ENCODE measurements around the gene PTPN7.

The PTPN7 gene

DNA sequence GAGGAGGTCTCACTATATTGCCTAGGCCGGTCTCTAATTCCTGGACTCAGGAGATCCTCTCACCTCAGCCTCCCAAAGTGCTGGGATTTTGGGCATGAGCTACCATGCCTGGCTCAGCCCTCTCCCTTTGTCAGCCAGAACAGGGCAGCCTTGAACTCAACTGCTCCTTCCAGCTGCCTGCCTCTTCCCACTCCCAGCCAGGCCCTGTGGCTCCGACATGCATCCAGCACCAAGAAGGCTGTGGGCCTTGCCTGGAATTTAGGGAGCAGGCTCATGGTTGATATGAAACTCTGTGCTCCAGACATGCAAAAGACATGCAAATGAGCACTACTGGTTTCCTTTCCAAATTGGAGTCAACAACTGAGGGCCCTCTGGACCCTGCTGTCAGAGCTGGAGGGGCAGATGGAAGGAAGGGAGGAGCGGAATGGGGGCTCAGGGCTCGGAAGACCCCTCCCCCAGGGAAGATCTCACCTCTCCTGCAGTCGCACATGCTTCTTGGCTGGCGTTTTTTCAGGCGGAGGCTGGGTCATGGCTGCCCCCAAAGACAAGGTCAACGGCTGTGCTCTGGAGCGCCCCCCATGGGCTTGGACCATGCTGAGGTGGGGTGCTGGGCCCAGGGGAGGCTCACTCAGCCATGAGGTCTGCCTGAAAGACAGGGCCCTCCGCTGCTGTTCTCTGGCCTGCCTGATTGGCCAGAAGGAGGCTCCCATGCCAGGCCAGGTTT, 1.4 kb downstream of the PTPN7 start:
- H3K27me3 ChIP-seq (ENCODE audit: low read depth, low read length): no peaks in the 10 kb centered on the region
- peak overlapping the region; percentile 73 for H3K4me3 ChIP-seq (ENCODE audit: low read length)
- peak overlapping the region; percentile 79 for H3K9ac ChIP-seq (ENCODE audit: low read length)
- H3K4me1 ChIP-seq (ENCODE audit: low read length): peaks cover 53% of the 10 kb centered on the region
- H3K27ac ChIP-seq (ENCODE audit: low read length): peak overlapping the region; percentile 52; the same call in 1 of the 2 replicates
- H3K36me3 ChIP-seq (replicated peaks; ENCODE audit: low read depth, low read length): no peaks in the 10 kb centered on the region
- no peaks in the 10 kb centered on the region for H3K79me2 ChIP-seq (ENCODE audit: low read length)
- no peaks in the 10 kb centered on the region for H3K9me3 ChIP-seq (ENCODE audit: insufficient read depth, low read length)
- peak overlapping the region; percentile 91 for H3K4me2 ChIP-seq (ENCODE audit: low read length)
- TF ChIP-seq, protein P1, sequence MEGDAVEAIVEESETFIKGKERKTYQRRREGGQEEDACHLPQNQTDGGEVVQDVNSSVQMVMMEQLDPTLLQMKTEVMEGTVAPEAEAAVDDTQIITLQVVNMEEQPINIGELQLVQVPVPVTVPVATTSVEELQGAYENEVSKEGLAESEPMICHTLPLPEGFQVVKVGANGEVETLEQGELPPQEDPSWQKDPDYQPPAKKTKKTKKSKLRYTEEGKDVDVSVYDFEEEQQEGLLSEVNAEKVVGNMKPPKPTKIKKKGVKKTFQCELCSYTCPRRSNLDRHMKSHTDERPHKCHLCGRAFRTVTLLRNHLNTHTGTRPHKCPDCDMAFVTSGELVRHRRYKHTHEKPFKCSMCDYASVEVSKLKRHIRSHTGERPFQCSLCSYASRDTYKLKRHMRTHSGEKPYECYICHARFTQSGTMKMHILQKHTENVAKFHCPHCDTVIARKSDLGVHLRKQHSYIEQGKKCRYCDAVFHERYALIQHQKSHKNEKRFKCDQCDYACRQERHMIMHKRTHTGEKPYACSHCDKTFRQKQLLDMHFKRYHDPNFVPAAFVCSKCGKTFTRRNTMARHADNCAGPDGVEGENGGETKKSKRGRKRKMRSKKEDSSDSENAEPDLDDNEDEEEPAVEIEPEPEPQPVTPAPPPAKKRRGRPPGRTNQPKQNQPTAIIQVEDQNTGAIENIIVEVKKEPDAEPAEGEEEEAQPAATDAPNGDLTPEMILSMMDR (IDR thresholded peaks at IDR 0.05; ENCODE audit: low read depth, low read length): peak; percentile 40
- no peak for TF ChIP-seq EZH2phosphoT487 (IDR thresholded peaks at IDR 0.05; ENCODE audit: low read depth)
- no peaks in the 10 kb centered on the region for H4K20me1 ChIP-seq (ENCODE audit: insufficient read depth, low read length)
- H2AFZ ChIP-seq (ENCODE audit: low read depth, low read length): no peak overlapping the region

DNA sequence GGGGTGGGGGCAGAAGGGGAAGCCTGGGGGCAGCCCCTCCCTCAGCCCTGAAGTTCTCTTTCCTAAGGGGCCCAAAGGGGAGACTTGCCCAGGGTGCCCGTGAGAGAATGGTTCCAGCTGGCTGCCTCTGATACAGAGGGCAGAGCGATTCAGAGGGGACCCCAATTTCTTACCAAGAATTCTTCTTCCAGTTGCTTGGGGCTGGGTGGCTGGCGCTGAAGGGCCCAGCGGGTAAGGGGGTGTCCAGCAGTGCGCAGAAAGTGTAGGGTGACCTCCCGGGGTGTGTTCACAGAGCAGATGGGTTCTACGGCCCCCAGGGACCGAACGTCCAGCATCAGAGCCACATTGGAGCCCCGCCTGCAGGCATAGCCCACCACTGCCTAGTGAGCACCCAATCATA, 2.5 kb downstream of the PTPN7 start:
- Histone ChIP-seq H2AFZ (ENCODE audit: low read depth, low read length) (no peak overlapping the region), H4K20me1 (ENCODE audit: insufficient read depth, low read length) (no peaks in the 10 kb centered on the region), H3K79me2 (ENCODE audit: low read length) (no peaks in the 10 kb centered on the region), H3K27ac (ENCODE audit: low read length) (no peak overlapping the region), H3K4me3 (ENCODE audit: low read length) (no peak overlapping the region), H3K36me3 (replicated peaks; ENCODE audit: low read depth, low read length) (no peaks in the 10 kb centered on the region), H3K4me2 (ENCODE audit: low read length) (no peak overlapping the region), H3K27me3 (ENCODE audit: low read depth, low read length) (no peaks in the 10 kb centered on the region), H3K4me1 (ENCODE audit: low read length) (peaks cover 47% of the 10 kb centered on the region), H3K9ac (ENCODE audit: low read length) (no peak overlapping the region), H3K9me3 (ENCODE audit: insufficient read depth, low read length) (no peaks in the 10 kb centered on the region)
- TF ChIP-seq, protein P1 (IDR thresholded peaks at IDR 0.05; ENCODE audit: low read depth, low read length): no peak

DNA sequence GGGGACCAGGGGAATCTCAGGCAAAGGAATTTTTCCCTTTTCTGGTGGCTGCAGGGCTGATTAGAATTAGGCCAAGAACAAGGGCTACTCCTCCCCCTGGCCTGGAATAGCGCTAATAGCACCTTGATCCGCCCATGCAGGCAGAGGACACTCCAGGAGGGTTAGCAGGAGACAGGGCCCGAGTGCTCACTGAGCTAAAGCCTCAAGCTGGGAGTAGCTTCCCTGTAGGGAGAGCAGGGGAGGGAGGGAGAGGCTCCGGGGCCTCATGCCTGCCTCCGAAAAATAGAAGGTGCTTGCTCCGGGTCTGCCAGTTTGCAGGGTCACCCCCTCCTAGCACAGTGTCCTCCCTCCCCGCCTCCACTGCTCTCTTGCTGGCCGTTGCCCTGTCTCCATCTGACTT, 3.8 kb downstream of the PTPN7 start:
- no peak overlapping the region for H3K4me3 ChIP-seq (ENCODE audit: low read length)
- TF ChIP-seq, protein P1 (IDR thresholded peaks at IDR 0.05; ENCODE audit: low read depth, low read length): no peak
- no peak for TF ChIP-seq EZH2phosphoT487 (IDR thresholded peaks at IDR 0.05; ENCODE audit: low read depth)
- no peak overlapping the region for H2AFZ ChIP-seq (ENCODE audit: low read depth, low read length)
- H3K27ac ChIP-seq (ENCODE audit: low read length): no peak overlapping the region
- H3K79me2 ChIP-seq (ENCODE audit: low read length): no peaks in the 10 kb centered on the region
- peaks cover 3% of the 10 kb centered on the region for H3K36me3 ChIP-seq (replicated peaks; ENCODE audit: low read depth, low read length)
- H4K20me1 ChIP-seq (ENCODE audit: insufficient read depth, low read length): no peaks in the 10 kb centered on the region
- H3K27me3 ChIP-seq (ENCODE audit: low read depth, low read length): no peaks in the 10 kb centered on the region
- H3K4me1 ChIP-seq (ENCODE audit: low read length): peaks cover 34% of the 10 kb centered on the region
- no peak overlapping the region for H3K4me2 ChIP-seq (ENCODE audit: low read length)
- H3K9ac ChIP-seq (ENCODE audit: low read length): no peak overlapping the region
- H3K9me3 ChIP-seq (ENCODE audit: insufficient read depth, low read length): no peaks in the 10 kb centered on the region

- Histone ChIP-seq H4K20me1 (ENCODE audit: insufficient read depth, low read length) (no peaks in the 10 kb centered on the region), H3K27ac (ENCODE audit: low read length) (no peak overlapping the region), H3K4me2 (ENCODE audit: low read length) (no peak overlapping the region), H3K4me3 (ENCODE audit: low read length) (no peak overlapping the region), H3K9ac (ENCODE audit: low read length) (no peak overlapping the region), H2AFZ (ENCODE audit: low read depth, low read length) (no peak overlapping the region), H3K9me3 (ENCODE audit: insufficient read depth, low read length) (no peaks in the 10 kb centered on the region), H3K79me2 (ENCODE audit: low read length) (no peaks in the 10 kb centered on the region), H3K4me1 (ENCODE audit: low read length) (peaks cover 23% of the 10 kb centered on the region), H3K27me3 (ENCODE audit: low read depth, low read length) (no peaks in the 10 kb centered on the region), H3K36me3 (replicated peaks; ENCODE audit: low read depth, low read length) (peaks cover 3% of the 10 kb centered on the region)
- no peak for TF ChIP-seq EZH2phosphoT487 (IDR thresholded peaks at IDR 0.05; ENCODE audit: low read depth)
- TF ChIP-seq, protein P1 (IDR thresholded peaks at IDR 0.05; ENCODE audit: low read depth, low read length): no peak
Measured at GRCh38 chr1:202155478-202156021, 4.9 kb downstream of the PTPN7 start.

All from OCI-LY3 (cell line).